ENCODE results near the gene ATP10A.
A peak's percentile ranks its signal among the peaks of the same experiment; 100 is the strongest.
"Not testable (repeated sequence)": the region's sequence is repeated elsewhere in the genome, so short reads cannot be mapped to it uniquely, and the experiment has no call there.

Gene ATP10A

GRCh38 chr15:25770618-25771337, 92.3 kb downstream of the ATP10A start:
- no peak for DNase-seq

DNA sequence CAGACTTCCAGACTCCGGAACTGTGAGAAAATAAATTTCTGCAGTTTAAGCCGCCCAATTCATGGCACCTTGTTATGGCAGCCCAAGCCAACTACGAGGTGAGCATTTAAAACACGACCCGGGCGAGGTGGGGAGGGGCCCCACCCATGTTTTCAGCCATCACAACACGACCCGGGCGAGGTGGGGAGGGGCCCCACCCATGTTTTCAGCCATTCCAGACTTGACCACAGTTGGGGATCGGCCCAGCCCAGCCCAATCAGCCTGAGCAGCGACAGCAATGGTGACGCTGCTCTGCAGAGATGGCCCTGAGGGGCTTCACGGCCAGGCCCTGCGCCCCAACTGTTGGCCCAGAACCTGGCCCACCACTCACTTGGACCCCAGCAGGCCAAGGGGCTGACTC, 93.1 kb downstream of the ATP10A start:
- DNase-seq = no peak

- no peak for DNase-seq
These were observed 94.9 kb downstream of the ATP10A start for GRCh38 chr15:25768271-25768670.

- DNase-seq = no peak
These were observed 95.6 kb downstream of the ATP10A start for GRCh38 chr15:25767356-25768151.

DNA sequence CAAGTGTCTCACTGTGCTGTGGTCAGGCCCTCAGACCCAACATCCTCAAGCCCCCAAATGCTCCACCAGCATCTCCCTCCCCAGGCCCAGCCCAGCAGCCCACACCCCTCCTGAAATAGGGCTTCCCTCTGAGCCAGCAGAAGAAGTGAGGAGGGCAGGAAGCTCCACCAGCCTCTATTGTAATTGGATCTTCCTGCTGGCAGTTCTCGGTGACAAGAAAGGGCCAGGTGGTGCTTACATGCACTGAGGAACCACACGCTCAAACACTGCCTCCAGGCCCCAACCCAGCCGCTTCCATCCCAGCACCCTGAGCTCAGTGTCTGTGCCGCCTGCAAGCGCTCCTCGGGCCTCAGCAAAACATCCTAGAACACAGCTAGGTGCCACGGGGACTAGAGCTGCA, 96.7 kb downstream of the ATP10A start:
- no peak for DNase-seq

DNA sequence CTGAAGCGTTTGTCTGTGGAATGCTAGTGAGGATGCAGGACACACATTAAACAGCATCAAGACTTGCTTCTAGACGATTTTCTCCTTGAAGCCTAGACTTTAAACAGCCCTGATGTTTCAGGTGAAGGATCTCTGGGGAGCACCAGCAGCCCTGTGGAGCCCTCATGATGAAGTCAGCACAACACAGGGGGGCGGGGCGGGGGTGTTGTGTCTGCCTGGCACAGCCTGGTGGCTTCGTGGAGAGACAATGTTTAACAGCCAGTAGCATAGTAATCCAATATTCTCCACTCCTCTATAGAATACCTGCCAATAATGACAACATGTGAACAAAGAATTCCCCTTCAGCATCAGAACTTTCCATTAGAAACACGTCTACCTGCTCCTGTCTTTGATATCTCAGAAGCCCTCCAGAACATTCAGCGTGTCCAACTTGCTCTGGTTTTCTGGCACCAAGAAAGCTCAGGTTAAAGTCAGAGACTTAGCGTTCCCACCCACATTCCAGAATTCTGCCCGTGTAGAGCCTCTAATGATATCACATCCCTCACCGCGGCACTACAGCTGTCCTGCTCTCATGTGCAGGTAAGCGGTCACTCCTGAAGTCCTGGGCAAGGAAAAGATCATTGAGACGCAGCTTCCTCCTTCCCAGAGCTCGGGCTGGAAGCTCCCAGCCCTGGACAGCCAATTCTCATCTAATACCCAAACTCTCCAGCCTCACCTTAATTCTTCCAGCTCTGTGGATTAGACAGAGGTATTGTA, 98.0 kb downstream of the ATP10A start:
- no peak for DNase-seq

DNA sequence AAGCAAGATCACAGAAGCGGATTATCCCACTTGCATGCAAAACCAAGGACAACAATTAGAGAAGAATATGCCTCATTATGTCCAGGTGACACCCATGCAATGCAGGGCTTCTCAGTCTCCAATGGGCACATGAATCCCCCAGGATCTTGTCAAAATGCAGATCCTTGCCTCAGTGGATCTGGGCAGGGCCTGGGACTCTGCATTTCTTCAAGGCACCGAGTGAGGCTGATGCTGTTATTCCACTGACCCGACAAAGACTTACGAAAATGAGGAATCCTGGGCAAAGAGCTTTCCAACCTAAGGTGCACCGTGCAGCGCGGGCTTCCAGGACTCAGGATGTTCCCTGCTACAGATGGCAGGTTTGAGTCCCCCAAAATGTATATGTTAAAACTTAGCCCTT, 99.2 kb downstream of the ATP10A start:
- no peak for DNase-seq

DNA sequence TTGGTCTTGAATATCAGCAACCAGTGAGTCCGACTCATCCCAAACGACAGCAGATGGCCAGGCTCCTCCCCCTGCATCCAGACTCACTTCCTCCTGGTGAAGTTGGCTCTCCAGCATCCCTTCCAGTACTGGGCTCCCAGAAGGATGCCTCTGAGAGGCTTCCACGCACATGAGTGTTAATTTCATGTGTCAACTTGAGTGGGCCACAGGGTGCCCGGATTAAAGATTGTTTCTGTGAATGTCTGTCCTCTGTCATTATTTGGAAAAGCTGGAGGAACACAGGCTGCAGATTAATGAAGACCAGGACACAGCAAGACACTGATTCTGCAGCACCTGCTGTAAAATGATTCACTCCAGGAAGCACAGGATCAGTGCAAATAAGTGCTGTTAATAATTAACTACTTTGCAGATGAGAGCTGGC, 99.8 kb downstream of the ATP10A start:
- DNase-seq = no peak

DNA sequence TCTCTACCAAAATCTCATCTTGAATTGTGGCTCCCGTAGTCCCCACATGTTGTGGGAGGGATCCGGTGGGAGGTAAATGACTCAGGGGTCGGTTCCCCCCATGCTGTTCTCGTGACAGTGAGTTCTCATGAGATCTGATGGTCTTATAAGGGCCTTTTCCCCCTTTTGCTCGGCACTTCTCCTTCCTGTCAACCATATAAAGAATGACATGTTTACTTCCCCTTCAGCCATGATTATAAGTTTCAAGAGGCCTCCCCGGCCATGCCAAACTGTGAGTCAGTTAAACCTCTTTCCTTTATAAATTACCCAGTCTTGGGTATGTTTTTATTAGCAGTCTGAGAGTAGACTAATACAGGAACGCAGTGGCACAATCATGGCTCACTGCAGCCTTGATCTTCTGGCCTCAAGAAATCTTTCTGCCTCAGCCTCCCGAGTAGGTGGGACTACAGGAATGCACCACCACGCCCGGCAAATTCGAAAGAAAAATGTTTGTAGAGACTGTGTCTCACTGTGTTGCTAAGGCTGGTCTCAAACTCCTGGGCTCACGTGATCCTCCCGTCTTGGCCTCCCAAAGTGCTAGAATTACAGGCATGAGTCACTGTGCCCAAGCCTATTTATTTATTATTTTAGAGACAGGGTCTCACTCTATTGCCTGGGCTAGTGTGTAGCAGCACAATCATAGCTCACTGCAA, 101.0 kb downstream of the ATP10A start:
- DNase-seq = no peak

- no peak for DNase-seq
These were observed 103.7 kb downstream of the ATP10A start for GRCh38 chr15:25759421-25759820.

- not testable (repeated sequence) for DNase-seq
These were observed 104.5 kb downstream of the ATP10A start for GRCh38 chr15:25758612-25759011.

DNA sequence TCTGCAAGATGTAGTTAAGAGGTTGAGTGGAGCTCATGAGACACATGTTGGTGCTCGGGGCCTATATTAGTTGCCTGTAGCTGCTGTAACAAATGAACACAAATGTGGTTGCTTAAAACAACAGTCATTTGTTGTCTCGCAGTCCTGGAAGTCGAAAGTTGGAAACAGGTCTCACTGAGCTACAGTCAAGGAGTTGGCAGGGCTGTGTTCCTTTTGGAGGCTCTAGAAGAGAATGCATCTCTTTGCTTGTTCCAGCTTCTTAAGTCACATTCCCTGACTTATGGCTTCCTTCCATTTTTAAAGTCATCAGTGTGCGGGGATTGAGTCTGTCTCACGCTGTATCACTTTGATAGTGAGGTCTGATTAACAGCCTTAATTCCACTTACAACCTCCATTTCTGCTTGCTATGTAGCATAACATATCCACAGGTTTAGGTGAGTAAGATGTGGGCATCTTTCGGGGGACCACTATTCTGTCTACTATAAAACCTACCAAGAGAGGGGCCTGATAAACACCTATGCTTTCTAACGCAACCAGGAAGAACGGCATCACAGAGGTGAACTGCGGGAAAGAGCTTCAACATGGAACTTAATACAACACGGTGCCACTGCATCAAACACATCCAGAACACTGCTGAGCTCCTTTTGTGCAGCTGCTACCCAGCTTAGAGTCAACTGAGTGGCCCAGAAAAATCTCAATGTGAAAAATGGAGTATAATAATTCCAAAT, 119.4 kb downstream of the ATP10A start:
- DNase-seq = no peak

GRCh38 chr15:25742776-25743547, 120.2 kb downstream of the ATP10A start:
- no peak for DNase-seq

DNA sequence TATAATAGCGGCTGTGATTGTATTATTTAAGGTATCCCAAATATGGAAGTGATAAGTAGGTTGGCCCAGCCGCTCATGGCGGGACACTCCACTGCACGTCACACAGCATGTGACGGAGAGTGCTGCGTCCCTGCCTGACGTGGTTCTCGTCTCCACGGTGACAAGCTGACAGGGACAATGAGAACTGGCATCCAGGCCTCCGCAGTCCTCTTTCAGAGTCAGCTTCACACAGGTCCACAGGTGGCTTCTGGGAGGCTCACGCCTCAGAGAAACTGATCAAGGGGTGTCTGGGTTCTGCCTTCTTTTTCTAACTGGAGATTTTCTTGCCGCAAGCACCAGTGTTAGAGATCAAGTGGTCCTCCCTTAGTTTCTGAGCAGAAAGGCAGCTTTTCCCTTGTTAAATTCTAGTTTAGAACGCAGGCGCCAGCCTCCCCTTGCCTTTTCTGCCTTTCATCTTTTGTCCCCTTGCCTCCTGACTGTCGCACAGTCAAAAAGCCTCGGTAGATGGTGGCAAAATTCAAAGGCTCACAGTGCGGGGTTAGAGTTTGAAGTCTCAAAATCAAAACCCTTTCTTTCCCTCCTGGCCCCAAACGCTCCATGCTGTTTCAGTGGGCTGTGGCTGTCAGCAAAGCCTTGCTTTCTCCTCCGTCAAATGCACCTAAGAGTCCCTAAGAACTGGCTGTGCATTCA, 120.9 kb downstream of the ATP10A start:
- no peak for DNase-seq

DNA sequence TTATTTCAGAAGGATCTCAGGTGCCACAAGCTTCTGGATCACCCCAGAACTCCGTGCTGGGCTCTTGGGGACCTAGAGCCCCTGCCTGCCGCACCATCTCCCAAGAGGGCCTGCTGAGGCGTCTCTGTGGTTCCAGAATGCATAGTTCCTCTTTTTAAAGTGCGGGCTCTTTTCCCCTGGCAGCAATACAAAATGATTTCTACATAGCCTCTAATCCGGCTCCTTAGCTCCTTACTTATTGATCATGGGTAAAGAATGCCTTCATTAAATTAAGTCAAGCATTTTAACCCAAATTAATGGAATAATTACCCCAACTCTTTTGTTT, 121.9 kb downstream of the ATP10A start:
- DNase-seq = no peak

DNA sequence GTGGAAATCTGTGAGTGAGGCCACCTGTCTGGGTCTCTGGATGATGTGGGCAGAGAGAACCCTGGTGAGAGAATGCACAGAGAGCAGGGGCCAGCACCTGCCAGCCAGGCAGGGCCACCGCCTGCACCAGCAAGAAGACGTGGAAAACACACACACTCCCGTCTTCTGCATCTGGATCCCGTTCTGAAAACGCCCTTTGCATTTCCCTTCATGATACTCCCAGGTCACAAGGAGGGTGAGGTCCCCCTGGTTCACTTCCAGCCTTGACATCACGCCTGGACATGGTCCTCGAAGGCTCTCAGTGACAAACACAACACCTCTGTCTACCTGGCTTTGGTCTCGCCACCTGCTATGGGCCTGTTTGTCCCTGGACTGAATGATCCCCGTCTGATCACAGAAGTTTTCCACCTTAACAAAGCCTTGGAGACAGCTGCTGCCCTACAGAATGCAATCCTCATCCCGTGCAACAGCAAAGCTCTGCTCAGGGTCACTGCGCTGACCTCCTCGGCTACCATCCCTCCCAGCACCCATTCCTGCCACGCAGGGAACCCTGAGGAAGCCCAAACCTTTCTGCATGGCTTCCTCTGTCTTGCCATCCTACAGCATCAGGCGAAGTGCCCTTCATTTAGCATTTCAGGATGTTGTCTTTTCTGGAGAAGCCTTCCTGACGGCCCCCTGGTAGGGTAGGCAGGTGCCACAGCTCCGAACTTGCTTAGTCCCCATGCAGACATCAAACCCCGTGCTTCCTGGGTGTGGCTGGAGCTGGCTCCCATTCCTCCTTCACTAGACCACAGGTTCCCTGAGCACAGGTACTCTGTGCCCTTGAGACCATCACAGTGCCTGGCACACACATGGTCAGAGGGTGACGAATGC, 122.5 kb downstream of the ATP10A start:
- no peak for DNase-seq

- peak; percentile 32 for DNase-seq
These were observed 123.4 kb downstream of the ATP10A start for GRCh38 chr15:25739687-25740121.

DNA sequence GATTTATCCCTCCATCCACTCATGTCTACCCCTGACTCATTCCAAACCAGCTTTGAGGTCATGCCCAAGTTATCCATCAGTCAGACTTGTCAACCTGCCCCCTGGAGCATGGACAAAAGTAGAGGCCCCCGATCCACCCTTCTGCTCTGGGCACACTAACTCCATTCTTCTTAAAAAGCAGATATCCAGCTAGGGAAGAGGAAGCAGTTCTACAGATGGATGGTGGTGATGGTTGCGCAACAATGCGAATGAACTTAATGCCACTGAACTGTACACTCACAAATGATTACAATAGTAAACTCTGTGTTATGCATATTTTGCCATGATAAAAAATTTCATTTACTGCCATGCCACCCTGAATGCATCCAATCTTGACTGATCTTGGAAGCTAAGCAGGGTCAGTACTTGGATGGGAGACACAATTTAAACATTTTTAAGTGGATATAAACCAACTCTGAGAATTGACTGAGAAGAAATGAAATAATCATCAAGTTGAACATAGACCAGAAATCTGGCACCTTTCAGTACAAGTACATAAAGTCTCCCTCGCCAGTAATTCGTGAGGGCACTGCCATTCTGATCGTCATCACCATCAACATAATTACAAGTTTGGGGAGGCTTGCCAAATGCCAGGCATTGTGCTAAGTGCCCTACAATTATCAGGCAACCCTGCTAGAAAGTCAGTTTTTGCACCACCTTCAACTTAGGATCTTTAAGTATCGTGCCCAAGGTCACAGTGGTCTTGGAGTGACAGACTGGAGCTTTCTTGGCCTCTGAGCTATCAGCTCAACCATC, 124.8 kb downstream of the ATP10A start:
- DNase-seq = peak; percentile 18

DNA sequence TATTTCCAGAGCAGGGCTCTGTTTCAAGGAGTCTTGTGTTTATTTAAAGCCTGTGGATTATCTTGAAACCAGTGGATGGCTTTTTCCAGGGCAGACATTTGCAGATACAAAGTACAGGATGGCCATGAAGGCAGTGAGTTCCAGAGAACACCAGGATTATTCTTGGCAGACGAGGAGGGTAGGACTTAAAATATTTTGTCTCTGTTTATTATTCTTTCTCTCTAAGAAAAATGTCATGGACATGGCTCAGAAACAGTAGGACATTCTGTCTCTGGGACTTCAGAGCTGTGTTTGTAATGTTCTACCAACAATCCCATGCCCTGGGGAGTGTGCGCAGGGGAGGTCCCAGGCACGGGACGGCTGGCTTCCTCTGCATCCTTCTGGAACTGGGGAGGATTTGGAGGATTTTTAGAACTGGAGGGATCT, 125.9 kb downstream of the ATP10A start:
- peak; percentile 8 for DNase-seq
